DOHH2 (cell line): Measurements from ENCODE around the gene CARD10.

ENCODE experiments used
- CTCF ChIP-seq: fragments of 200-600 bp; sonication (generic); IDR thresholded peaks from one replicate; pipeline ENCODE4 v1.5.1; 2014; ENCODE audit warnings: antibody characterized with exemption, mild to moderate bottlenecking, low read depth, low read length; ENCODE audit not compliant: poor library complexity, severe bottlenecking
- EZH2phosphoT487 ChIP-seq: fragments of 200-600 bp; sonication (generic); IDR thresholded peaks from 2 replicates; pipeline ENCODE4 v1.6.1; 2017; ENCODE audit warnings: borderline replicate concordance, mild to moderate bottlenecking, antibody characterized with exemption, low read length, moderate library complexity, mixed read lengths

GRCh38 chr22:37491106-37491505 is 28.1 kb downstream of the CARD10 start:
- TF ChIP-seq CTCF, result no peak
- no peak for TF ChIP-seq EZH2phosphoT487
